Left ventricle myocardium inferior (tissue), 1 donor: ENCODE measurements around the gene ARHGAP42. TPM values are rescaled to one million over a fixed set of nuclear protein-coding genes. Genes with fewer than 3 reads are reported as not detected.

Source experiments
- DNase-seq: peaks from one replicate; pipeline ENCODE4 v3.0.0-alpha.2; 2020
- H3K27ac ChIP-seq: fragments of 200-600 bp; replicated peaks from 2 replicates; pipeline ENCODE4 v1.8.0; 2021
- H3K27me3 ChIP-seq: fragments of 200-600 bp; 2 replicates; pipeline ENCODE4 v1.8.0; 2021; ENCODE audit warnings: low read depth
- H3K36me3 ChIP-seq: fragments of 200-600 bp; 2 replicates; pipeline ENCODE4 v1.8.0; 2021
- H3K4me1 ChIP-seq: fragments of 200-600 bp; 2 replicates; pipeline ENCODE4 v1.8.0; 2021
- H3K4me3 ChIP-seq: fragments of 200-600 bp; 2 replicates; pipeline ENCODE4 v1.8.0; 2021; ENCODE audit warnings: mild to moderate bottlenecking, moderate library complexity
- H3K9me3 ChIP-seq: fragments of 200-600 bp; replicated peaks from 2 replicates; pipeline ENCODE4 v1.8.0; 2021
- CTCF ChIP-seq: fragments of 200-600 bp; IDR thresholded peaks from 2 replicates; pipeline ENCODE4 v1.8.0; 2021; ENCODE audit warnings: antibody characterized with exemption, mild to moderate bottlenecking, borderline replicate concordance
- intact Hi-C: fragments of 100-400 bp; cut with micrococcal nuclease; formaldehyde crosslinking; loops from one replicate; pipeline ENCODE4 v1.11.0; 2022
- total RNA-seq: library from RNA; stranded (reverse); fragmentation: NEBNext Ultra II Directional; extraction: Animal tissue kit (Norgen Biotek cat#: 25700); gene quantifications from one replicate; pipeline ENCODE4 v1.2.1, GENCODE V29; 2021
- donor health status: DM: no; HTN: yes; CAD: no; lungs with severe emphysema.

The ARHGAP42 gene
- total RNA-seq, 1 donor from 2014 or later, result 11.1 TPM

GRCh38 chr11:100760744-100761143 is 73.7 kb downstream of the ARHGAP42 start:
- DNase-seq, result no peak
- Histone ChIP-seq H3K4me1 (peaks cover 55% of the 10 kb centered on the region), H3K9me3 (no peaks in the 10 kb centered on the region), H3K36me3 (no peaks in the 10 kb centered on the region), H3K4me3 (no peak overlapping the region), H3K27me3 (no peaks in the 10 kb centered on the region), H3K27ac (no peak overlapping the region)
- intact Hi-C loops, result no loop called here
- no peak for TF ChIP-seq CTCF

GRCh38 chr11:100761841-100762240 is 74.8 kb downstream of the ARHGAP42 start:
- no peaks in the 10 kb centered on the region for H3K9me3 ChIP-seq
- intact Hi-C loops, result no loop called here
- H3K4me3 ChIP-seq, result no peak overlapping the region
- no peak for DNase-seq
- TF ChIP-seq CTCF, result no peak
- peaks cover 44% of the 10 kb centered on the region for H3K4me1 ChIP-seq
- H3K27me3 ChIP-seq, result no peaks in the 10 kb centered on the region
- no peaks in the 10 kb centered on the region for H3K36me3 ChIP-seq
- H3K27ac ChIP-seq, result no peak overlapping the region

GRCh38 chr11:100766764-100767163 is 79.7 kb downstream of the ARHGAP42 start:
- Histone ChIP-seq H3K4me1 (peaks cover 13% of the 10 kb centered on the region), H3K36me3 (peaks cover 5% of the 10 kb centered on the region), H3K4me3 (no peak overlapping the region), H3K9me3 (no peaks in the 10 kb centered on the region), H3K27ac (no peak overlapping the region), H3K27me3 (no peaks in the 10 kb centered on the region)
- no peak for DNase-seq
- no peak for TF ChIP-seq CTCF
- intact Hi-C loops, result no loop called here

- TF ChIP-seq CTCF, result no peak
- H3K36me3 ChIP-seq, result peaks cover 16% of the 10 kb centered on the region
Observed at GRCh38 chr11:100769165-100769564, 82.1 kb downstream of the ARHGAP42 start.

GRCh38 chr11:100769617-100770016 is 82.5 kb downstream of the ARHGAP42 start:
- Histone ChIP-seq H3K36me3 (peaks cover 16% of the 10 kb centered on the region), H3K9me3 (no peaks in the 10 kb centered on the region), H3K27ac (no peak overlapping the region), H3K4me3 (no peak overlapping the region), H3K27me3 (no peaks in the 10 kb centered on the region), H3K4me1 (peaks cover 9% of the 10 kb centered on the region)
- no peak for TF ChIP-seq CTCF
- DNase-seq, result no peak
- intact Hi-C loops, result no loop called here

More at GRCh38 chr11:100769165-100769564, 82.1 kb downstream of the ARHGAP42 start:
- intact Hi-C loops, result no loop called here
- Histone ChIP-seq H3K9me3 (no peaks in the 10 kb centered on the region), H3K4me1 (peaks cover 9% of the 10 kb centered on the region), H3K27ac (no peak overlapping the region), H3K27me3 (no peaks in the 10 kb centered on the region), H3K4me3 (no peak overlapping the region)
- DNase-seq, result no peak

- no peak for TF ChIP-seq CTCF
- no peak overlapping the region for H3K4me3 ChIP-seq
Observed at GRCh38 chr11:100774132-100774531, 87.0 kb downstream of the ARHGAP42 start.

More at GRCh38 chr11:100774132-100774531, 87.0 kb downstream of the ARHGAP42 start:
- Histone ChIP-seq H3K9me3 (no peaks in the 10 kb centered on the region), H3K4me1 (peaks cover 14% of the 10 kb centered on the region), H3K27ac (no peak overlapping the region), H3K36me3 (peaks cover 16% of the 10 kb centered on the region), H3K27me3 (no peaks in the 10 kb centered on the region)
- DNase-seq, result no peak
- intact Hi-C loops, result no loop called here
